T-helper 9 cell (primary cell): ENCODE measurements around the gene DHRS7.

Source experiments
- DNase-seq: peaks from one replicate; pipeline ENCODE4 v3.0.0-alpha.2; 2020
- total RNA-seq, 2 donors: gene quantifications; one replicate each; lab custom pipeline; 2026; lab: John Stamatoyannopoulos, UW

DHRS7 gene, protein sequence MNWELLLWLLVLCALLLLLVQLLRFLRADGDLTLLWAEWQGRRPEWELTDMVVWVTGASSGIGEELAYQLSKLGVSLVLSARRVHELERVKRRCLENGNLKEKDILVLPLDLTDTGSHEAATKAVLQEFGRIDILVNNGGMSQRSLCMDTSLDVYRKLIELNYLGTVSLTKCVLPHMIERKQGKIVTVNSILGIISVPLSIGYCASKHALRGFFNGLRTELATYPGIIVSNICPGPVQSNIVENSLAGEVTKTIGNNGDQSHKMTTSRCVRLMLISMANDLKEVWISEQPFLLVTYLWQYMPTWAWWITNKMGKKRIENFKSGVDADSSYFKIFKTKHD
- 48.0 to 68.9 reads per million in 2 donors for total RNA-seq

DNA sequence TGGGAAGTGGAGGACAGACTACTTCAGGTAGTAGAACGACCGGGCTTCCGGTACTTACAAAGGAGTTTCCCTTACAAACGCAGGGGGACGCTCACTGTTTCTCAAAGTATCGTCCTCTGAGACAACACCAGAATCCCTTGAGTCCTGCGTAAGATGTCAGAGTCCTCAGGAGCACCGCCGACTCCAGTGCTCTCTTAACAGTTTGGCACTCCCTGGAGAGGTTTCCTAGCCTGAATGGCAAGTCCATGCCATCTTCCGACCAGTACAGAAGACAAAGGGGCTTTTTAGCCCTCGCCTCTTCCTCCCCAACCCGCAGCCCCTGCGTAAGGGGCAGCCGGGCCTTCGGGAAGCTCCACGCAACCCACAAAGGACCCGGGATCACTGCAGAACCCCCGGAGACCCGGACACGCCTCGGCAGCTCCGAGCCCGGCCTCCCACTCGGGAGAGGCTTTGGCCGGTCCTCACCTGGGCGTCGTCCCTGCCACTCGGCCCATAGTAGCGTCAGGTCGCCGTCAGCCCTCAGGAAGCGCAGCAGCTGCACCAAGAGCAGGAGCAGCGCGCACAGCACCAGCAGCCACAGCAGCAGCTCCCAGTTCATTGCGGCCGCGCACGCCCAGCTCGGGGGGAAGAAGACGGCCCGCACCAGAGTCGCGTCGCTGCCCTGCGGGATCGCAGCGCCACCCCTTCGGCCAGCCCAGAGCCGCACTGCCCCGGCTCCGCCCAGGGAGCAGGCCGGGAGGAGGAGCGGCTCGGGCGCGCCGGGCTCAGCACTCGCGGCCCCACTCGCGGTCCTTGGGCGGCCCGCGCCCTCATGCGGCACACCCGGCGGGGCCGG is at the start of gene DHRS7:
TSS of gene DHRS7 (minus strand) at position 687 of the 835 bp plus-strand sequence. CDS start at position 598, 89 bp downstream.
- peak; percentile 46 for DNase-seq

DNA sequence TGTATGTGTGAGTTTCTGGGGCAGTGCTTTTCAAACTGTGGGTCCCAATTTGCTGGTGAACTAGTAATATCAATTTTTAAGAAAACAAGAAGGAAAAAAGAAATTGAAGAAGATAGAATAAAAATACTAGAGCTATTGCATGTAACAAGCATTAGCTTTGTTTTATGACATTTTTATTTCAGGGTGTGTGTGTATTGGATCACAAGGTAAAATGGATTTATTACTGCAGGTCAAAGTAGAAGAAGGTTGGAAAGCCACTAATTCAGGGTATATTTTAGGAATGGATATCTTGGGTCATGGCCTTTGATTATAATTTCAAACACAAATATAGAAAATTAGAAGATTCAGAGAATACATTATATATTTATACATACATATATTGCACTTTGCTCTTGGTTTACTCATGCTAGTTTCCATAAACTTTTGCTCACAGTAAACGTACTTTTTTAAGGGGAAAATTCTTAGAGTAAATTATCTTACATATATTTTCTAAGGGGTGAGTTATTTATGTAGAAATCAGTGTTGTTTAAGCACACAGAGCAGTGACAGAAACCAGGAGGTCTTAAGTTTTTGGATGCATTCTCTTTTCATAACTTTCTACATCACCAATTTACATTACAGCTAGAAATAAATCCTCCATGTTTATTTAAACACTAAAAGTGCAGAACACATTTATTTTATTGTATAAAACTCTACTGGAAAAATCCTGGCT is 49.4 kb upstream of the DHRS7 start:
- no peak for DNase-seq

DNA sequence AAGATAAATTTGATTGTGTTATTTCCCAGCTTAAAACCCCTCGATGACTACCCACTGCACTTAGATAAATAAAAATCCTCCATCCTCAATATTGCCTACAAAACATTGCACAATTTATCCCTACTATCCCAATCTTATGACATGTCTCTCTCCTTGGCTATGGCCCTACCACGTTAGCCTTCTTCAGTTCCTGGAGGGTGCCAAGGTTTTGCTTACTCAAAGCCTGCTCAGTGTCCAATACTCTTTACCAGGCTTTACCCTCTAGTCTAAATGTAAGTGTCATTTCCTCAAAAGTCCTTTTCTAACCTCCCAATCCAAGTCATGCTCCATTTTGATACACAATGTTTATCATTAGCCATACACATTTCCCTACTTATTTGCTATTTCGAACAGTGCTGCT is 48.8 kb upstream of the DHRS7 start:
- no peak for DNase-seq

DNA sequence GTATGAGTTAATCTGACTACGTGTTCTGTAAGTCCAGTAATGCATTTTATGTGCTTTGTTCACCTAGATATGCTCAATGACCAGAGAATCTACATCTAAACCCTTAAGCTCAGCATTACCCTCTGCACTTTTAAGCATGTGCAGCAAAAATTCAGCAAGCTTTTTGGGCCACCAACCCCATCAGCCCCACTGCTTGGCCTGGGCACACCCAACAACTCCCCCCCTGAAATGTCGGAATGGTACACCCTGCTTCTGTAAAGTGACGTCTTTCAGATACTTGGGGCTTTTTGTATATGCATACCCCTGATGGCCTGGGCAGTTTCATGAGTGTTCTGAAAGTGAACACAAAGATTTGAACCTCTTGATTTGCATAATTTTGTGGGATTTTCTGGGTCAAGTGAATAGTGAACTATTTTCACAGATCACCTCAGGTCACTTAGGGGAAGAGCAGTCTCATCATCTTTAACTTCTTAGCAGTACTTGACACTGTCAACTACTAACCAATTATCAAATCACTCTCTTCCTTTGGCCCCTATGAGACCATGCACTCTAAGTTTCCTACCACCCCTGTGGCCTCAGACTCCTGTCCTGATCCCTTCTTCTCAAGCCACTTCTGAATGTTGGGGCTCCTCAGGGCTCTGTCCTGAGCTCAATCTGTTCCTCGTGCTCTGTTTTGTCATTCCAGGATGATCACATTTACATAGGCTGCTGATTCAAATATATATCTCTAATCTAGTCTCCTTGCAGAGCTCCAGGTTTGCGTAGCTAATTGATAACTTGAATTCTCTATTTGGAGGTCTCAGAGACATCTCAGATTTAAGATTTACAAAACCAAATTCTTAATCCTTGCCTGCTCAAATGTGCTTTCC is 47.5 kb upstream of the DHRS7 start:
- DNase-seq = no peak

DNA sequence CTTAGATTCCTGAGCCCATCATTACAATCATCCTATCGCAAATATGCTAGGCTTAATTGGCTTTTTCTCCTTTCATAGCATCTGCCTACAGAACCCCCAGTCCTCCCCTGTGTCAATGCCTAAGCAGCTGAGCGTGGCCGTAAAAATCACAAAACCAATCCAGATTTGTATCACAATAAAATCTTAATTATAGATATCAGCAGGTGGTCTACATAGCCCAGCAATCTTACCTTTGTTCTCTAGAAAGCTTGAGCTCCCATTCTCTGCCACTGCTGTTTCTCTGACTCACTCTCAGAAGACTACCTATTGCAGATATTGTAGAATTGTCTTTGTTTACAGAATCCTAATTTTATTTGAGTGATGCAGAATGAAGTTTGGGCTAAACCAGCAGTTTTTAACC is 46.0 kb upstream of the DHRS7 start:
- DNase-seq = no peak

DNA sequence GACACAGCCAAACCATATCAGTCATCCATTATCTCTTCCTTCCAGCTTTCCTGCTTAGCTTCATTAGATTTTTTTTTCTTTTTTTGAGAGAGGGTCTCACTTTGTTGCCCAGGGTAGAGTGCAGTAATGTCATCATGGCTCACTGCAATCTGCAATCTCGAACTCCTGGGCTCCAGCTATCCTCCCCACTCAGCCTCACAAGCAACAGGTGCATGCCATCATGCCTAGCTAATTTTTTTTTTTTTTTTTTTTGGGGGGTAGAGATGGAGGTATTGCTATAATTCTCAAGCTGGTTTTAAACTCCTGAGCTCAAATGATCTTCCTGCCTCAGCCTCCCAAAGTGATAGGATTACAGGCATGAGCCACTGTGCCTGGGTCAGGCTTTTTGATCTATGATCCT is 45.5 kb upstream of the DHRS7 start:
- no peak for DNase-seq

DNA sequence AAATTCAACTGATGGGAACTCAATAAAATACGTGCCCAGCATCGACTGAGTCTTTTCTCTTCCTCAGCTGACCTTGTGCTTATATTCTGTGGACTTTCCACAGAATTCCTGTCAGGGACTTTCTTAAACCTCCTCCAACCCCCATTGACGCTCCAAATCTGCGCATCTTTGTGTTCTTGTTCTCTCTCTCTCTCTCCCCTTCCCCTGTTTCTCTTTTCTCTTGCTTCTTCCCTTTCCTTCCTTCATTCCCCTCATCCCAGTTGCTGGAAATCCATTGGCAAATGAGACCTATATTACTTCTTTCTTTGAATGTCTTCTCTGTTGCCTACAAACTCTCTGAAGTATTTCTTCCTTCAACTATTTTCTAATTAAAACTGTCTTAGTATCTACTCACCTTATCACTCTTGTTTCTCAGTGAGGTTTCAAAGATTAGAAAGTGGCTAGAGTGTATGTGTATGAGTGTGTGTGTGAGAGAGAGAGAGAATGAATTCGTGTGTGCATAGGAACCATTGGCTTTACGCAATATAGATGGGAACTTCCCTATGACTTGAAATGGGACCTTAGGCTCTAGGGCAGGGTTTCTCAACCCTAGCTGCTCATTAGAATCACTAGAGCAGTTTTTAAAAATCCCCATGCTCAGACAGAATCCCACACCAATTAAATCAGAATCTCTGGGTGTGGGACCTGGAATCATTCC is 41.8 kb upstream of the DHRS7 start:
- no peak for DNase-seq

DNA sequence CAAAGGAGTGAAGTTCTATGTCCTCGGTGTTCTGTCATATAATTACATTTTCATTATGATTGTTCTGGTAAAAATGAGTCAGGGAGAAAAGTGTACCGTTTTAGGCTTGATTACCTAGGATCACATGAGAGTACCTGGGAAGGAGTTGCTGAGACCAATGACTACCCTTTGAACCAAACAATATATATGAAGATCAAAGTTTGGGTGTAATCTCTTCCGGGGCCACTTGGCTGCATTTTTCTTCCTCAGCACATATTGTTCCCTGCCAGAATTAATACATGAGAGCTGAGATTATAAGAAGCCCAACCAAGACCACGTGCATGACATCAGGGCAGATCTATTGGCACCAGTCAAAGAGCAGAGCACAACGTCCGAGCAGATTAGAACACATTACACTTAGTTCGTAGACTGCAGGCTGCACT is 41.1 kb upstream of the DHRS7 start:
- DNase-seq = no peak

DNA sequence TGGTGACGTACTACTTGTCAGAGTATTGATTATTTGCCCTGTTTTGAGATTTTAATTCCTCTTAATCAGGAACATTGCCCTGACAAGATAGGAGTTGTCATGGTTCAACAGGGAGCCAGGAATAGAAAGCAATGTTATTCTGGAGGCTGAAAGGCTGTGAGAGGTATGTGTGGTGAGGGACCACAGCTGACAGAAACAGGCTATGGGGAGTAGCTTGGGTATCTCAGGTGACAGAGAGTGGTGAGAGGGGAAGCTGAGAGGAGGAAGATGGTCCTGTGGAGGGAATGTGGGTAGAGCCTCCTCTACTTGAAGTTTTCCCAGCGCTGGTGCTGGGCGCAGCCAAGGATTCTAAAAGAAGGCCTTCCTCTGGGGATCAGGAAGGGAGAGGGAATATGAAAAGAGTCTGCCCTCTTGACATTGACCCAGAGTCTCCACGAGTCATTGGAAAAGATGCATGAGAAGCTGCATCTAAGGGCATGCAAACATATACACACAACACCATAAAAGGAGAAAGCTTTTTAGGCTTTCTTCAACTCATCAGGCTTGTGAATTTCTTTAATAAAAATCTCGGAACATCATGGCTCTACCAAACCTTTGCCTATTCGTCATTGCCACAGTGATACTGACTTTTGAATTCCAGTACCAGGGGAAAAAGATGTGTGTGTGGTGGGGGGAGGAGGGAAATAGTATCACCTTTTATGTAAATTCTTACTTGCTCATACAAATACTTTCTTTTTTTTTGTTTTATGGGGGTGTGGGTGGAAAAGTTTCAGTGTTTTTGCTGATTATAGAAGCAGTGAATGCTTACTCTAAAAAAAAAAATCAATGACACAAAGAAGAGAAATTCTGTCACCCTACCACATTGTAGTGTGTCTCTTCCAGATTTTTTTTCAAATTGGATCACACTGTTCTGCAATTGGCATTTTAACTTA is 39.9 kb upstream of the DHRS7 start:
- DNase-seq = no peak

DNA sequence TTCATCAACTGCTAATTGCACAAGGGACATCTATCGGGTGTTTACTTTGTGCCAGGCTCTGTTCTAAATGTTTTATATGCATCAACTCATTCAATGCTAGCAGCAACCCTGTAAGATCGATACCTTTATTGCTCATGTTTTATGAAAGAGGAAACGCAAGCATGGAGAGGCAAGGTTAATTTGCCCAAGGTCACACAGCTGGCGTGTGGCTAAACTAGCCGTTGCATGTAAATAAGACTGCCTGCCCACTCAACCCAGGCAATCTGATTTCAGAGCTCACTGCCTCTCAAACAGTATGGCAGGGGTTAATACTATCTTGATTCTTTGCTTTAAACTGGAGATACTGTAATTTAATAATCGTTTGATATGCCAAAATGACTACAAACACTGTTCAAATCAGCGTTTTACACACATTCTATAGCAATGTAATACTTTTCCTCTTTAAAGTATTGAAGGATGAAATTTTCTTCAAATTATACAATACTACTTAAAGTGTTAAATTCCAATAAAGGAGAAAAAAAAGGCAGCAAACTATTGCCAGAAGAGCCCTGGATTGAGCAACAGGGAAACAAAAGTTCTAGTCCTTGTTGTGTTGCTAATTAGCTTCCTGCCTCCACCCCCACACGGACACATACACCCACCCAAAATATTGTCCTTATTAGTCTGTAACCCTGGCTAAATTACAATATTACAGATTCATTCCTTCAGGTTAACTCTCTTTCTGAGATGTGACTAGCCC is 39.1 kb upstream of the DHRS7 start:
- no peak for DNase-seq

DNA sequence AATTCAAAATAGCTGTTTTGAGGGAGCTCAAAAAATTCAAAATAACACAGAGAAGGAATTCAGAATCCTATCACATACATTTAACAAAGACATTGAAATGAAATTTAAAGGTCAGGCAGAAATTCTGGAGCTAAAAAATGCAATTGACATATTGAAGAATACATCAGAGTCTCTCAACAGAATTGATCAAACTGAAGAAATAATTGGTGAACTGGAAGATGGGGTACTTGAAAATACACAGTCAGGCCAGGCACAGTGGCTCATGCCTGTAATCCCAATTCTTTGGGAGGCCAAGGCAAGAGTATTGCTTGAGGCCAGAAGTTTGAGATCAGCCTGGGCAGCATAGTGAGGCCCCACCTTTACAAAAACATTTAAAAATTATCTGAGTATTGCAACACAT is 34.1 kb upstream of the DHRS7 start:
- DNase-seq = no peak

DNA sequence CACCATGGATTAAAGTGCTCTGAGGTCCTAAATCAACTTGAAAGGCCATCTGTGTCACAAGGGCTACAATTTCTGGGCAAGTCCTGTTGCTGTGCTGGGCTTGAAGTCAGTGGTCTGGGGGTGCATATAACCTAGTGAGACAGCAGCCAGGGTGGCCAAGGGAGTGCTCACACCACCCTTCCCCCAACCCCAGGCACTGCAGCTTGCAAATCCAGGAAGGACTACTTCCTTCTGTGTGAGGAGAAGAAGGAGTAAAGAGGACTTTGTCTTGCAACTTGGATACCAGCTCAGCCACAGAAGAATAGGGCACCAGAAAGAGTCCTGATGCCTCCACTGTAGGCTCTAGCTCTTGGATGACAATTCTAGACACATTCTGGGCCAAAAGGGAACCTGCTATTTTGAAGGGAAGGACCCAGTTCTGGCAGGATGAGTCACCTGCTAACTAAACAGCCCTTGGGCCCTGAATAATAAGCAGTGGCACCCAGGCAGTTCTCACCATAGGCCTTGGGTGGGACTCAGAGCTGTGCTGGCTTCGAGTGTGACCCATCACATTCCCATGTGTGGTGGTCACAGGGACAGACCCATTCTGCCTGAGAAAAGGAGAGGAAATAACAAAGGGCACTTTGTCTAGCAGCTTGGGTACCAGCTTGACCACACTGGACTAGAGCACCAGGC is 32.6 kb upstream of the DHRS7 start:
- DNase-seq = no peak

DNA sequence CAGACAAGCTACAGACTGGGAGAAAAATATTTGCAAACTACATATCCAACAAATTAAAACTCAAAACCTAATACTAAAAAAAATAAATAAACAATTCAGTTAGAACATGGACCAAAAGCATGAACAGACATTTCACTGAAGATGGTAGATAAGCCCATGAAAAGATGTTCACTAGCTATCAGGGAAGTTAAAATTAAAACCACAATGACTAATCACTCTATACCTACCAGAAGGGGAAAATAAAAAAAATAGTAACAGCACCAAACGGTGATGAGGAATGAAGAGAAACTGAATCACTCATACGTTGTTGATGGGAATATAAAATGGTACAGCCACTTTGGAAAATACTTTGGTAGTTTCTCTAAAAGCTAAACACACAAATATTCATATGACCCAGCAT is 31.1 kb upstream of the DHRS7 start:
- no peak for DNase-seq

DNA sequence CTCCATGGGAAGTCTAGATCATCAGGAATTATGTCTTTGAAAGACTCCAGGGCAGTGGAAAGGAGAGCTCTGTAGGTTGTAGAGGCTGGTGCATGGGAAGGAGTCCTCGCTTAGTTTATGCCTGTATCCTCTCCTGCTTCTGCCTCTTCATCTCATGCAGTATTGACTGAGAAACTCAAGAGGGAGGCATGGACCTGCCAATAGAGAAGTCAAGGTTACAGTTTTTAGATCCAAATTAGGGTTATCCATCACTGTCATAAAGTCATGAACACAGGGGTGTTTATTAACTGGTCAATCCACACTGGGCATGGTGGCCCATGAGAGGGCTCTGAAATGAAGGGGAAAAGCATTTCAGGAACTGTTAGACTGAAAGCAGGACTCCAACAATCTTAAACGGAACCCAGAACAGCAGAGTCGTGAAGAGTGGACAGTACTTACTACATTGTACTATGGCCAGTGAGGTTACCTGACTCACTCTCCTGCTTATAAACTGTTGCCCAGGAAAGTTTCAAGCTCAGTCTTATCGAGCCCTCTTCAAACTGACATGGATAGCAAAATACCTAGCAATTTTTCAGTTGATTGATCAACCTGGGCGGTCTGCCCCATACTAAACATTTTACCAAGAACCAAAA is 30.1 kb upstream of the DHRS7 start:
- no peak for DNase-seq

DNA sequence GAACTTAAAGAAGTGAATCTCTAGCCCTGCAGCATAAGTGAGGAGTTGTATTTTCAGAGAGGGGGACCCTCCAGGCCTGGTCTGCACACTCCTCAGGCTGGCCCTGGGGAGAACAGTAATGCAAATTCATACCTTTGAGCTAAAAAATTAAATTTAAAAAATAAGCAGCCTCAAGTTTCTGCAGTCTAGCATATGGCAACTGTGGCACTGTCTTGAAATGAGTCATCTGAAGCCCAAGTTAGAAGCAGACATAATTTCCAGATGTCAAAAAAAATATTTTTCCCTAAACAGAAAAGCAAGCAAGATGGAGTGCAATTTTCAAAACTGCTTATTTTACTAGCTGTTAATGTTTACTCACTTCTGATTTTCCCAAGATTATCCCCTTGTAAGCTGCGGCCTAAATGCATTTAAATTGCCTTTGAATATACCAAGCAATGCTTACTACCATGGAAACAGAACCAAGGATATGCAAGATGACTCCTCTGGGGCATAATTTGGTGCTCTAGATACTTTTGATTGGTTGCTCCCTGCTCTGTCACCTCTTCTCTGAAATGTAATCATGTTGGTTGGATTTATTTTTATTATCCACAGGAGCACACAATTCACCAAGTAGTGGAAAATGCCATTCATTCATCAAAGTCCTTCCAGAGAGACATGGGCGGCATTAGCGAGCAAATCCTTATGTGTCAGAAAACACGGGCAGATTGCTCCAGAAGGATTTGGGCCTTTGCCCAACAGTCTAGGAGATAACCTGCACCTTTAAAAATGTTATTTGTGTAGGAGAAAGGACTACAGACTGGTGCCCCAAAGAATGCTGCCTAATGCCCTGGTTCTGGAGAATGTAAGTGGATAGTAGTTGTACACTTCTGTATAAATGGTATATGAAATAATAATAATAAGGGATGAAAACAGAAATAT is 25.0 kb upstream of the DHRS7 start:
- no peak for DNase-seq

DNA sequence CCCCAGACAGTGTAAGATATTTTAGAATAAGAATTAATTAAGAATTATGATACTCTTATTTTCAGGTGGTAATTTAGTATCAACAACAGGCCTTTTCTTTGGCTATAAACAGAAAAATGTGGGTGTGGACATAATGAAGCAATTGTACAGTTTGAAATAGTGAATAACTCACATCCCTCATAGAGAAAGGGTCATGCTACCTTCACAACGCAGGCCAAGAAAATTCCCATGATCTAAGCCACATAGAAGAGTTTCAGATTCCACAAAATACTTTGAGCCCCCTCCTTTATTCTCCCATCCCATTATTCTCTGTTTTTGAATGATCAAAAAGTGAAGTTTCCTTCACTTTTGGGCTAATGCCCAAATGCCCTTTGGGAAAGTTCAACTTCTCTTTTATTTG is 23.5 kb upstream of the DHRS7 start:
- no peak for DNase-seq

DNA sequence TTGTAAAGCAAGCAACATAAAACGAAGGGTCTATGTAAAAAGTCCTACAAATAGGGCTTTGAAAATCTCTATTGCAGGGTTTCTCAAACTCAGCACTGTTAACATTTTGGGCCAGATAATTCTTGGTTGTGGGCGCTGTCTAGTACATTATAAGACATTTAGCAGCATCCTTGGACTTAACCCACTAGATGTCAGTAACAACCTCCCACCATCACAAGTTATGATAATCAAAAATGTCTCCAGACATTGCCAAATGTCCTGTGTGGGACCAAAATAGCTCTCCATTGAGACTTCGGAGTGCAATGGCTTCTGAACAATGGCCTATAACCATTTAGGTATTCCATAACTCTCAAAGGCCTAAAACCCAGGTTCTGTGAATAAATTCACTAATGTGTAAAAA is 22.9 kb upstream of the DHRS7 start:
- DNase-seq = no peak
